ENCODE measurements around the gene TNS3. TPM values are rescaled to one million over a fixed set of nuclear protein-coding genes. Genes with fewer than 3 reads are reported as not detected.

The TNS3 gene
- total RNA-seq, 1 donor from 2014 or later, result 174 TPM

GRCh38 chr7:47557694-47558670, 23.9 kb downstream of the TNS3 start:
- Histone ChIP-seq H3K9me3 (no peaks in the 10 kb centered on the region), H3K27ac (no peak overlapping the region), H3K4me1 (peaks cover 21% of the 10 kb centered on the region), H3K4me3 (no peak overlapping the region), H3K27me3 (ENCODE audit: low read depth) (no peaks in the 10 kb centered on the region), H3K36me3 (no peaks in the 10 kb centered on the region)
- ATAC-seq (peak; percentile 36 to 44), DNase-seq (no peak)
- intact Hi-C loops (cut with DNase I), result no loop called here
- TF ChIP-seq CTCF (IDR thresholded peaks at IDR 0.05), result no peak

DNA sequence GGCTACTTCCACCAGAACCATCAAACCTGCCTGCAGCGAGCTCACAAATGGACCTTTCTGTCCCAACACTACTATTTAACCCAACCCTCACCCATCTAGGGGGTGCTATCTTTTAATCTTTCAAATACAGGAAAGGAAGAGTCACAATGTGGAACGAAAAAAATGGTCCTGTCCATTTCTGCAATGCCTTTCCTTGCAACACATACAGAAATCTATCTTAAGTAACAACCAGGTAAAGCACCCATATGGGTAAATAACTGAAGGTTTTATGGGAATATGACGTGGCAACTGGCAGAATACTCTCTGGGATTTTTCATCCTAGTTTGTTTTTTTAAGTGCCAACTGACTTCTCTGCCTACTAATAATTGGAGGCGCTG, 24.6 kb downstream of the TNS3 start:
- TF ChIP-seq CTCF (IDR thresholded peaks at IDR 0.05), result no peak
- intact Hi-C loops (cut with DNase I), result no loop called here
- no peak for DNase-seq
- no peaks in the 10 kb centered on the region for H3K27me3 ChIP-seq (ENCODE audit: low read depth)
- H3K4me3 ChIP-seq, result no peak overlapping the region
- no peak overlapping the region for H3K27ac ChIP-seq
- no peak for ATAC-seq
- no peaks in the 10 kb centered on the region for H3K9me3 ChIP-seq
- peaks cover 26% of the 10 kb centered on the region for H3K4me1 ChIP-seq
- no peaks in the 10 kb centered on the region for H3K36me3 ChIP-seq

DNA sequence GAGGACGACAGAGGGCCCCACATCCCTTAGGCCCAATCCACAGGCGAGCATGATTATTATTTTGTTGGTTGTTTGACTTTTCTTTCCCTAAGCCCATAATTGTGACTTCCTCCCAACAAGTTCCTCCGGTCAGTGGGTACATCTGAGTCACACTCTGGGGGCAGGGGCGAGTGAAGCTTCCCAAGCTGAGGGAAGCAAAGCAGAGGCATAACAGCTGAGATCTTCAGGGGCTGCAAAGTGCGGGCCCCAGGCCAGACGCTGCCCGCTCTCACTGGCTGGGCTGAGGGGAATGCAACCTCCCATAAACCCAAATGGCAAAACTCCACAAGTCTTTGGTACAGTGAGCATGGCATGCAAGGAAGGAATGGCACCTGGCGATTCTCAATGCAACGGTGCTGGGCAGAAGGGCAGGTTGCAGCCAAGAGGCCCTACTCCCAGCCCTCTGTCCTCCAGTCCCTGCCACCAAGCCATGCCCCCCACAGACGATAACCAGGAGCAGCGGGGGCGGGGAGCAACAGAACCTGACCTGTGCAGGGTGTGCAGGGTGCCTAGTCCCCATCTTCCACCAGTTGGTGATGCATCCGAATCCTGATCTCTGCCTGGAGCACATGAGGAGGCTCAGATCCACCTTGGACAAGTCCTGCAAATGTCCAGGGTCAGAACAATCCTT, 25.3 kb downstream of the TNS3 start:
- DNase-seq, result no peak
- no peak for TF ChIP-seq CTCF (IDR thresholded peaks at IDR 0.05)
- peak in 1 of 2 donors; percentile 14 for ATAC-seq

DNA sequence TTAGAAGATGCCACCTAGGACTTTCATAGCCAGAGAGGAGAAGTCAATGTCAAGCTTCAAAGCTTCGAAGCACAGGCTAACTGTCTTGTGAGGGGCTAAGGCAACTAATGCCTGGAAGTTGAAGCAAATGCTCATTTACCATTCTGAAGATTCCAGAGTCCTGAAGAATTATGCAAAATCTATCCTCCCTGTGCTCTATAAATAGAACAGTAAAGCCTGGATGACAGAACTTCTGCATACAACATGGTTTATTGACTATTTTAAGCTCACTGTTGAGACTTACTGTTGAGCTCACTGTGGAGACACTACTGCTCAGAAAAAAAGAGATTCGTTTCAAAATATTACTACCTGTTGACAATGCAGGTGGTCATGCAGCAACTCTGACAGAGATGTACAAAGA, 28.6 kb downstream of the TNS3 start:
- intact Hi-C loops (cut with DNase I), result no loop called here
- Histone ChIP-seq H3K4me3 (no peak overlapping the region), H3K4me1 (peaks cover 20% of the 10 kb centered on the region), H3K36me3 (no peaks in the 10 kb centered on the region), H3K27ac (no peak overlapping the region), H3K27me3 (ENCODE audit: low read depth) (no peaks in the 10 kb centered on the region), H3K9me3 (no peaks in the 10 kb centered on the region)
- DNase-seq (no peak), ATAC-seq (no peak)
- TF ChIP-seq CTCF (IDR thresholded peaks at IDR 0.05), result no peak

More for the DNA sequence above, 25.3 kb downstream of the TNS3 start:
- Histone ChIP-seq H3K36me3 (no peaks in the 10 kb centered on the region), H3K27me3 (ENCODE audit: low read depth) (no peaks in the 10 kb centered on the region), H3K27ac (no peak overlapping the region), H3K4me1 (peaks cover 21% of the 10 kb centered on the region), H3K9me3 (no peaks in the 10 kb centered on the region), H3K4me3 (no peak overlapping the region)
- intact Hi-C loops (cut with DNase I), result no loop called here

GRCh38 chr7:47552621-47553020, 29.3 kb downstream of the TNS3 start:
- intact Hi-C loops (cut with DNase I), result no loop called here
- peak; percentile 20 to 75 for ATAC-seq
- Histone ChIP-seq H3K4me1 (peaks cover 14% of the 10 kb centered on the region), H3K9me3 (no peaks in the 10 kb centered on the region), H3K36me3 (no peaks in the 10 kb centered on the region), H3K27me3 (ENCODE audit: low read depth) (no peaks in the 10 kb centered on the region), H3K4me3 (no peak overlapping the region), H3K27ac (no peak overlapping the region)
- TF ChIP-seq CTCF (IDR thresholded peaks at IDR 0.05), result no peak
- no peak for DNase-seq
